KG1 (cell line): ENCODE results near the gene KL.

Source experiments
- DNase-seq: peaks from one replicate; lab custom pipeline; 2025; lab: John Stamatoyannopoulos, UW

The KL gene

GRCh38 chr13:33016414-33017322 is at the start of gene KL:
KL (plus strand) TSS chr13:33016423; CDS start chr13:33016441, 18 bp downstream.
- DNase-seq: no peak

- DNase-seq: no peak
Measured at GRCh38 chr13:32967584-32968182, 48.5 kb upstream of the KL start.

GRCh38 chr13:32968316-32968715 is 47.9 kb upstream of the KL start:
- DNase-seq: no peak

- no peak for DNase-seq
Measured at GRCh38 chr13:32968793-32969192, 47.4 kb upstream of the KL start.

- DNase-seq: no peak
Measured at GRCh38 chr13:32969516-32969941, 46.7 kb upstream of the KL start.

GRCh38 chr13:32976056-32976805 is 40.0 kb upstream of the KL start:
- DNase-seq: no peak

GRCh38 chr13:32976912-32977311 is 39.3 kb upstream of the KL start:
- no peak for DNase-seq

- DNase-seq: no peak
Measured at GRCh38 chr13:32977321-32977720, 38.9 kb upstream of the KL start.

GRCh38 chr13:32978278-32978677 is 37.9 kb upstream of the KL start:
- DNase-seq: no peak

- no peak for DNase-seq
Measured at GRCh38 chr13:32983058-32983457, 33.2 kb upstream of the KL start.

- no peak for DNase-seq
Measured at GRCh38 chr13:32984857-32985626, 31.2 kb upstream of the KL start.

- no peak for DNase-seq
Measured at GRCh38 chr13:32986552-32986951, 29.7 kb upstream of the KL start.

- DNase-seq: no peak
Measured at GRCh38 chr13:32987462-32987861, 28.8 kb upstream of the KL start.

GRCh38 chr13:32988608-32989289 is 27.5 kb upstream of the KL start:
- no peak for DNase-seq

GRCh38 chr13:32989290-32989667 is 26.9 kb upstream of the KL start:
- no peak for DNase-seq

- no peak for DNase-seq
Measured at GRCh38 chr13:32989942-32990341, 26.3 kb upstream of the KL start.

GRCh38 chr13:32993145-32993544 is 23.1 kb upstream of the KL start:
- no peak for DNase-seq

- DNase-seq: no peak
Measured at GRCh38 chr13:32997399-32997798, 18.8 kb upstream of the KL start.

GRCh38 chr13:32998966-32999365 is 17.3 kb upstream of the KL start:
- no peak for DNase-seq

GRCh38 chr13:33000365-33000764 is 15.9 kb upstream of the KL start:
- DNase-seq: no peak

- DNase-seq: no peak
Measured at GRCh38 chr13:33003458-33004019, 12.7 kb upstream of the KL start.
